Memory B cell (primary cell): ENCODE data around the gene ZNF827.

Source experiments
- ATAC-seq: fragments of 150-1000 bp; cut with Tn5 transposase; 2 replicates; pipeline ENCODE4 v1.10.0; 2021; ENCODE audit warnings: low read depth, mild to moderate bottlenecking, moderate library complexity
- DNase-seq, 2 donors: peaks; one replicate each; pipeline ENCODE4 v3.0.0; 2022; ENCODE audit warnings: low spot score in 2 of 2
- H3K27ac Mint-ChIP-seq: one replicate; pipeline ENCODE4 v1.8.0; 2022; ENCODE audit warnings: mild to moderate bottlenecking, moderate library complexity, mixed read lengths
- H3K27me3 Mint-ChIP-seq: one replicate; pipeline ENCODE4 v1.8.0; 2022; ENCODE audit warnings: mixed read lengths
- H3K36me3 Mint-ChIP-seq: one replicate; pipeline ENCODE4 v1.8.0; 2022; ENCODE audit warnings: mild to moderate bottlenecking, mixed read lengths
- H3K4me1 Mint-ChIP-seq: one replicate; pipeline ENCODE4 v1.8.0; 2022; ENCODE audit warnings: mixed read lengths
- H3K4me3 Mint-ChIP-seq: one replicate; pipeline ENCODE4 v1.8.0; 2022; ENCODE audit warnings: mild to moderate bottlenecking, moderate library complexity, mixed read lengths
- H3K9me3 Mint-ChIP-seq: one replicate; pipeline ENCODE4 v1.8.0; 2022; ENCODE audit warnings: mixed read lengths

Gene ZNF827

GRCh38 chr4:145937971-145938611 lies 532 bp downstream of the ZNF827 start:
- H3K4me1 Mint-ChIP-seq: peaks cover 28% of the 10 kb centered on the region
- H3K36me3 Mint-ChIP-seq: peaks cover 2% of the 10 kb centered on the region
- no peaks in the 10 kb centered on the region for H3K27me3 Mint-ChIP-seq
- no peaks in the 10 kb centered on the region for H3K9me3 Mint-ChIP-seq
- DNase-seq (peak; percentile 43 to 45), ATAC-seq (peak; percentile 42)
- peak overlapping the region; percentile 95 for H3K4me3 Mint-ChIP-seq
- peak overlapping the region; percentile 92 for H3K27ac Mint-ChIP-seq

- Mint-ChIP-seq H3K27me3 (no peaks in the 10 kb centered on the region), H3K4me3 (peak overlapping the region; percentile 95), H3K9me3 (no peaks in the 10 kb centered on the region), H3K27ac (peak overlapping the region; percentile 95), H3K36me3 (peaks cover 2% of the 10 kb centered on the region), H3K4me1 (peaks cover 31% of the 10 kb centered on the region)
- DNase-seq (peak; percentile 29 to 50), ATAC-seq (peak; percentile 7)
Observed at GRCh38 chr4:145936997-145937901, 1.4 kb downstream of the ZNF827 start.

GRCh38 chr4:145936142-145936996 lies 2.3 kb downstream of the ZNF827 start:
- H3K27ac Mint-ChIP-seq: peak overlapping the region; percentile 95
- H3K4me1 Mint-ChIP-seq: peaks cover 36% of the 10 kb centered on the region

GRCh38 chr4:145935253-145936141 lies 3.1 kb downstream of the ZNF827 start:
- Mint-ChIP-seq H3K9me3 (no peaks in the 10 kb centered on the region), H3K4me3 (peak overlapping the region; percentile 95), H3K27ac (peak overlapping the region; percentile 95), H3K27me3 (no peaks in the 10 kb centered on the region), H3K36me3 (peaks cover 2% of the 10 kb centered on the region), H3K4me1 (peaks cover 43% of the 10 kb centered on the region)
- DNase-seq: peak in 1 of 2 donors; percentile 22
- no peak for ATAC-seq

More at GRCh38 chr4:145936142-145936996, 2.3 kb downstream of the ZNF827 start:
- peak; percentile 69 to 75 for DNase-seq
- H3K9me3 Mint-ChIP-seq: no peaks in the 10 kb centered on the region
- H3K4me3 Mint-ChIP-seq: peak overlapping the region; percentile 95
- no peaks in the 10 kb centered on the region for H3K27me3 Mint-ChIP-seq
- ATAC-seq: peak; percentile 68
- peaks cover 2% of the 10 kb centered on the region for H3K36me3 Mint-ChIP-seq

- Mint-ChIP-seq H3K36me3 (peaks cover 2% of the 10 kb centered on the region), H3K27ac (peak overlapping the region; percentile 95), H3K27me3 (no peaks in the 10 kb centered on the region), H3K9me3 (no peaks in the 10 kb centered on the region), H3K4me1 (peaks cover 49% of the 10 kb centered on the region), H3K4me3 (no peak overlapping the region)
- DNase-seq (no peak), ATAC-seq (no peak)
Observed at GRCh38 chr4:145934434-145935047, 4.1 kb downstream of the ZNF827 start.

GRCh38 chr4:145933134-145933533 lies 5.5 kb downstream of the ZNF827 start:
- Mint-ChIP-seq H3K36me3 (peaks cover 5% of the 10 kb centered on the region), H3K4me3 (no peak overlapping the region), H3K4me1 (peaks cover 51% of the 10 kb centered on the region), H3K27ac (no peak overlapping the region), H3K27me3 (no peaks in the 10 kb centered on the region), H3K9me3 (no peaks in the 10 kb centered on the region)
- no peak for ATAC-seq
- DNase-seq: no peak

- no peak for DNase-seq
- H3K4me3 Mint-ChIP-seq: no peak overlapping the region
- no peak for ATAC-seq
- no peaks in the 10 kb centered on the region for H3K9me3 Mint-ChIP-seq
- no peaks in the 10 kb centered on the region for H3K27me3 Mint-ChIP-seq
- H3K36me3 Mint-ChIP-seq: peaks cover 6% of the 10 kb centered on the region
- H3K27ac Mint-ChIP-seq: peak overlapping the region; percentile 84
- peaks cover 52% of the 10 kb centered on the region for H3K4me1 Mint-ChIP-seq
Observed at GRCh38 chr4:145931403-145931802, 7.2 kb downstream of the ZNF827 start.

GRCh38 chr4:145930592-145930991 lies 8.0 kb downstream of the ZNF827 start:
- H3K27ac Mint-ChIP-seq: peak overlapping the region; percentile 84
- DNase-seq (no peak), ATAC-seq (no peak)
- peaks cover 48% of the 10 kb centered on the region for H3K4me1 Mint-ChIP-seq
- peaks cover 7% of the 10 kb centered on the region for H3K9me3 Mint-ChIP-seq
- no peaks in the 10 kb centered on the region for H3K27me3 Mint-ChIP-seq
- H3K4me3 Mint-ChIP-seq: no peak overlapping the region
- peaks cover 14% of the 10 kb centered on the region for H3K36me3 Mint-ChIP-seq

GRCh38 chr4:145929415-145930178 lies 9.0 kb downstream of the ZNF827 start:
- H3K27me3 Mint-ChIP-seq: no peaks in the 10 kb centered on the region
- no peak for DNase-seq
- peaks cover 23% of the 10 kb centered on the region for H3K36me3 Mint-ChIP-seq
- peaks cover 41% of the 10 kb centered on the region for H3K4me1 Mint-ChIP-seq
- peaks cover 12% of the 10 kb centered on the region for H3K9me3 Mint-ChIP-seq
- no peak for ATAC-seq
- H3K4me3 Mint-ChIP-seq: no peak overlapping the region
- peak overlapping the region; percentile 84 for H3K27ac Mint-ChIP-seq

GRCh38 chr4:145928748-145929147 lies 9.9 kb downstream of the ZNF827 start:
- Mint-ChIP-seq H3K4me3 (no peak overlapping the region), H3K27me3 (no peaks in the 10 kb centered on the region), H3K9me3 (peaks cover 13% of the 10 kb centered on the region), H3K27ac (no peak overlapping the region), H3K4me1 (peaks cover 39% of the 10 kb centered on the region), H3K36me3 (peaks cover 24% of the 10 kb centered on the region)
- no peak for ATAC-seq
- no peak for DNase-seq

- ATAC-seq (no peak), DNase-seq (no peak)
- H3K36me3 Mint-ChIP-seq: peaks cover 23% of the 10 kb centered on the region
- no peak overlapping the region for H3K4me3 Mint-ChIP-seq
- H3K9me3 Mint-ChIP-seq: peaks cover 13% of the 10 kb centered on the region
- no peaks in the 10 kb centered on the region for H3K27me3 Mint-ChIP-seq
- H3K27ac Mint-ChIP-seq: no peak overlapping the region
- peaks cover 34% of the 10 kb centered on the region for H3K4me1 Mint-ChIP-seq
Observed at GRCh38 chr4:145927030-145927429, 11.6 kb downstream of the ZNF827 start.

GRCh38 chr4:145921231-145921630 lies 17.4 kb downstream of the ZNF827 start:
- H3K27ac Mint-ChIP-seq: no peak overlapping the region
- no peak for ATAC-seq
- peaks cover 34% of the 10 kb centered on the region for H3K36me3 Mint-ChIP-seq
- peaks cover 18% of the 10 kb centered on the region for H3K4me1 Mint-ChIP-seq
- H3K4me3 Mint-ChIP-seq: no peak overlapping the region
- no peak for DNase-seq
- peaks cover 12% of the 10 kb centered on the region for H3K9me3 Mint-ChIP-seq
- no peaks in the 10 kb centered on the region for H3K27me3 Mint-ChIP-seq
